Progenitor cell of endocrine pancreas (in vitro differentiated cells): ENCODE data around the gene EVI5L. TPM values are rescaled to one million over a fixed set of nuclear protein-coding genes. Genes with fewer than 3 reads are reported as not detected.

ENCODE experiments used
- DNase-seq: peaks from one replicate; pipeline ENCODE4 v3.0.0; 2021; ENCODE audit warnings: low spot score; ENCODE audit not compliant: unreplicated experiment
- H3K27ac Mint-ChIP-seq: 2 replicates; pipeline ENCODE4 v1.8.0; 2021; ENCODE audit warnings: mild to moderate bottlenecking, moderate library complexity, mixed read lengths
- H3K27me3 Mint-ChIP-seq: 2 replicates; pipeline ENCODE4 v1.8.0; 2021; ENCODE audit warnings: mixed read lengths
- H3K36me3 Mint-ChIP-seq: 2 replicates; pipeline ENCODE4 v1.8.0; 2022; ENCODE audit warnings: mixed read lengths; ENCODE audit not compliant: insufficient read depth
- H3K4me1 Mint-ChIP-seq: 2 replicates; pipeline ENCODE4 v1.8.0; 2021; ENCODE audit warnings: low read depth, mixed read lengths
- H3K4me3 Mint-ChIP-seq: 2 replicates; pipeline ENCODE4 v1.8.0; 2021; ENCODE audit warnings: low read depth, mild to moderate bottlenecking, moderate library complexity, mixed read lengths
- H3K9me3 Mint-ChIP-seq: 2 replicates; pipeline ENCODE4 v1.8.0; 2021; ENCODE audit warnings: low read depth, mixed read lengths
- total RNA-seq: library from RNA; stranded (reverse); gene quantifications from 2 replicates; pipeline ENCODE4 v1.2.1, GENCODE V29; 2021
- TF ChIP-seq, protein P1 (sequence below): fragments of 200-600 bp; sonication (generic); IDR thresholded peaks from one replicate; pipeline ENCODE4 v1.5.0; 2021; ENCODE audit warnings: antibody characterized with exemption, mild to moderate bottlenecking; ENCODE audit not compliant: unreplicated experiment

Gene EVI5L
- total RNA-seq, 1 donor from 2014 or later = 16.2 TPM

- no peaks in the 10 kb centered on the region for H3K27me3 Mint-ChIP-seq
- H3K4me1 Mint-ChIP-seq = peaks cover 8% of the 10 kb centered on the region
- H3K4me3 Mint-ChIP-seq = peak overlapping the region; percentile 78
- H3K27ac Mint-ChIP-seq = peak overlapping the region; percentile 90
- no peak for DNase-seq
- TF ChIP-seq, protein P1, sequence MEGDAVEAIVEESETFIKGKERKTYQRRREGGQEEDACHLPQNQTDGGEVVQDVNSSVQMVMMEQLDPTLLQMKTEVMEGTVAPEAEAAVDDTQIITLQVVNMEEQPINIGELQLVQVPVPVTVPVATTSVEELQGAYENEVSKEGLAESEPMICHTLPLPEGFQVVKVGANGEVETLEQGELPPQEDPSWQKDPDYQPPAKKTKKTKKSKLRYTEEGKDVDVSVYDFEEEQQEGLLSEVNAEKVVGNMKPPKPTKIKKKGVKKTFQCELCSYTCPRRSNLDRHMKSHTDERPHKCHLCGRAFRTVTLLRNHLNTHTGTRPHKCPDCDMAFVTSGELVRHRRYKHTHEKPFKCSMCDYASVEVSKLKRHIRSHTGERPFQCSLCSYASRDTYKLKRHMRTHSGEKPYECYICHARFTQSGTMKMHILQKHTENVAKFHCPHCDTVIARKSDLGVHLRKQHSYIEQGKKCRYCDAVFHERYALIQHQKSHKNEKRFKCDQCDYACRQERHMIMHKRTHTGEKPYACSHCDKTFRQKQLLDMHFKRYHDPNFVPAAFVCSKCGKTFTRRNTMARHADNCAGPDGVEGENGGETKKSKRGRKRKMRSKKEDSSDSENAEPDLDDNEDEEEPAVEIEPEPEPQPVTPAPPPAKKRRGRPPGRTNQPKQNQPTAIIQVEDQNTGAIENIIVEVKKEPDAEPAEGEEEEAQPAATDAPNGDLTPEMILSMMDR = no peak
- peaks cover 10% of the 10 kb centered on the region for H3K36me3 Mint-ChIP-seq
- H3K9me3 Mint-ChIP-seq = peaks cover 2% of the 10 kb centered on the region
Measured at GRCh38 chr19:7874897-7875273, 44.9 kb downstream of the EVI5L start.

DNA sequence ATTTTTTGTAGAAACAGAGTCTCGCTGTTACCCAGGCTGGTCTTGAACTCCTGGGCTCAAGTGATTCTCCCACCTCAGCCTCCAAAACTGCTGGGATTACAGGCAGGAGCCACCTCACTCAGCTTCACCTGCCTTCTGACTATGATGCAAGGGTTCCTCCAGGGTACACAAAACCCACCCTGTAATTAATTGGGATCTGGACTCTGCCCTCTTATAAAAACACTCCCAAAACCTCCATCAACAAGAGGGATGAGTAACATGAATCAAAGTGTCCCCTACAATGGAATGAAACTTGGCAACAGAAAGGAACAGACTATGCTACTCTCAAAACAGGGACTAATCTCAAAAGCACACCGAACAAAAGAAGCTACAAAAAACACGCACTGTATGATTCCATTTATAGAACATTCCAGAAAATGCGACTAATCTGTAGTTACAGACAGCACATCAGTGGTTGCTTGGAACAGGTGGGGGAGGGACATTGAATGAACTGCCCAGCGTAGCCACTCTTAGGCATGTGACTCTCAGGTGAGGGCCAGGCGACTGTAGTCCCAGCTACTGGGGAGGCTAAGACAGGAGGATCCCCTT lies 47.3 kb downstream of the EVI5L start:
- DNase-seq = no peak
- H3K4me1 Mint-ChIP-seq = peaks cover 1% of the 10 kb centered on the region
- no peaks in the 10 kb centered on the region for H3K9me3 Mint-ChIP-seq
- H3K36me3 Mint-ChIP-seq = no peaks in the 10 kb centered on the region
- TF ChIP-seq, protein P1 = no peak
- peaks cover 3% of the 10 kb centered on the region for H3K27me3 Mint-ChIP-seq
- no peak overlapping the region for H3K27ac Mint-ChIP-seq
- no peak overlapping the region for H3K4me3 Mint-ChIP-seq

DNA sequence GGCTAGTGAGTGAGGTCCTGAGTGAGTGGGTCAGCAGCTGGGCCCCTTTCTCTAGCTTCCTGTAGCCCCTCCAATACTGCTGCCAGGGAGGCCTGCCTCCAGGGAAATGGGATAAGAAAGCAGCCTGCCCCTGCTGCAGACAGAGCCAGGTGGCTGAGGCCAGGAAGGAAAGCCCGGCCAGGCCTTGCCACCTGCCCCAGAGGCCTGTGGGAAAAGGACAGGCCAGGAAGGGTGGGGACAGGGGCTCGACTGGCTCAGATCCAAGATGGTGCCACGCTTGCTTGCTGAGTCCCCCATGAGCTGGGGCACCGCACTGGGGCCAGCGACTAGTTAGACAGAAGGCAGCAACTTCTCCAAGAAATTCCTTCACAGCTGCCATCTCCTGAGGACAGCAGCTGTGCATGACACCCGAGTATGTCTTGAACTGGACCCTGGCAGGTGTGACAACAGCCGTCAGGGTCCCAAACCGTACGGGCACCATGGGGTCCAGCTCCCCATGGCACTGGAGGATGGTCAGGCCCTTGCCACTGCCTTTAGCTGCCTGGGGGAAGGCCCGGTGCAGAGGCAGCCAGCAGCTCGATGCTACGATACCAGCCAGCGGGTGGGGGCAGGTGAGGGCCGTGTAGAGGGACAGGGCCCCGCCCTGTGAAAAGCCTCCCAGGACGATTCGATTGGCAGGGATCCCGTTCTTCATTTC lies 49.2 kb downstream of the EVI5L start:
- Mint-ChIP-seq H3K27ac (no peak overlapping the region), H3K9me3 (no peaks in the 10 kb centered on the region), H3K27me3 (peaks cover 3% of the 10 kb centered on the region), H3K4me3 (no peak overlapping the region), H3K4me1 (peaks cover 1% of the 10 kb centered on the region), H3K36me3 (no peaks in the 10 kb centered on the region)
- TF ChIP-seq, protein P1 = no peak
- DNase-seq = no peak

DNA sequence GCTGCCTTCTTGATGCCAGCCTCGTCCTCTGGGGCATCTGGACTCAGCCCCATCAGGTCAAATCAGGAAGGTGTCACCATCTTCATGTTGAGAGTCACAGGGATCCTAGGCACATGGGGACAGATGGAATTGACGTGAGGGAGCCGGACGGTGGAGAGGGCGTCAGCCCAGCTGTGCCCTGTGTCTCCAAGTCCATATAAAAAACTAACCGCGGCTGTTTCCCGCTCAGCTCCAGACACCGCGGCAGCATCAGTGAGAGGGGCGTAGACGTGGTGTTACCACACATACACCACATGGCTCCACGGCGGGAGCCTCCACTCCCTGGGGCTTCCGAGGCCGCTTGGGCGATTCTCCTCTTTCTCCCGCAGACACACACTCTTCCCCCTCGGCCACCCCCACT lies 49.8 kb downstream of the EVI5L start:
- TF ChIP-seq, protein P1 = no peak
- Mint-ChIP-seq H3K9me3 (no peaks in the 10 kb centered on the region), H3K4me1 (no peaks in the 10 kb centered on the region), H3K4me3 (no peak overlapping the region), H3K27ac (peak overlapping the region; percentile 49), H3K36me3 (no peaks in the 10 kb centered on the region), H3K27me3 (peaks cover 3% of the 10 kb centered on the region)
- DNase-seq = no peak

- DNase-seq = no peak
- no peaks in the 10 kb centered on the region for H3K36me3 Mint-ChIP-seq
- H3K27ac Mint-ChIP-seq = no peak overlapping the region
- H3K4me1 Mint-ChIP-seq = no peaks in the 10 kb centered on the region
- peaks cover 7% of the 10 kb centered on the region for H3K27me3 Mint-ChIP-seq
- H3K4me3 Mint-ChIP-seq = no peak overlapping the region
- TF ChIP-seq, protein P1 = no peak
- no peaks in the 10 kb centered on the region for H3K9me3 Mint-ChIP-seq
Measured at GRCh38 chr19:7881910-7882309, 51.9 kb downstream of the EVI5L start.
